ENCODE measurements around the gene MAML2. TPM values are rescaled to one million over a fixed set of nuclear protein-coding genes. Genes with fewer than 3 reads are reported as not detected.

MAML2 gene
- polyA plus RNA-seq, 4 donors: 27.8 to 33.5 (median 32.1) TPM

DNA sequence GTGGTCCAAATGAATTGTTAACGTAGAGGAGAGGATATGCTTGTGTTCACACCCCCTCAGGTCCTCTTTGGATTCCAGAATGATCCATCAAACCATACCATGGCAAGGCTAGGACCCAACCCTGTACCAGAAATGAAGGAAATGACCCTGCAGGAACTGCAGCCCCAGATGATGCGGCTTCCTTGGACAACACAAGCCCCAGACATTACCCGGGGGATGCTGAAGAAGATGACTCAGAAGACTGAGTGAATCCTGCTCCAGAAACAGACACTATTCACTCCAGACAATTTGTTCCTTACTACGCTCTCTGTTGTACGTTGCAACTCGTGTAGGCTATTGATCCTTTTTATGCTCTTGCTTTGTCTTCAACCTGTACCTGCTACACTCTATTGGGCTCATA, 403.9 kb downstream of the MAML2 start:
- no peak for DNase-seq (ENCODE audit: low read depth in 4 of 4, low spot score in 3 of 4)

GRCh38 chr11:95937358-95937757, 405.6 kb downstream of the MAML2 start:
- no peak for DNase-seq (ENCODE audit: low read depth in 4 of 4, low spot score in 3 of 4)

GRCh38 chr11:95933594-95933993, 409.4 kb downstream of the MAML2 start:
- DNase-seq (ENCODE audit: low read depth in 4 of 4, low spot score in 3 of 4): no peak

GRCh38 chr11:95931916-95932315, 411.1 kb downstream of the MAML2 start:
- no peak for DNase-seq (ENCODE audit: low read depth in 4 of 4, low spot score in 3 of 4)

GRCh38 chr11:95930948-95931347, 412.0 kb downstream of the MAML2 start:
- DNase-seq (ENCODE audit: low read depth in 4 of 4, low spot score in 3 of 4): no peak

- no peak for DNase-seq (ENCODE audit: low read depth in 4 of 4, low spot score in 3 of 4)
Measured at GRCh38 chr11:95926726-95927125, 416.3 kb downstream of the MAML2 start.

Other genes with a start within 250 kb of the MAML2 start
- gene CCDC82, start 46.7 kb upstream of the MAML2 start, polyA plus RNA-seq (ENCODE audit: insufficient read length in 4 of 4): 10 to 100 TPM; 45.9 to 61.6 (median 51.5) TPM
- gene JRKL, start 46.8 kb upstream of the MAML2 start, polyA plus RNA-seq (ENCODE audit: insufficient read length in 4 of 4): 10 to 100 TPM; 20.8 to 30.1 (median 23.7) TPM